Osteoblast (primary cell): ENCODE data around the gene KIF23. TPM values are rescaled to one million over a fixed set of nuclear protein-coding genes. Genes with fewer than 3 reads are reported as not detected.

Source experiments
- DNase-seq: peaks from one replicate; pipeline ENCODE4 v3.0.0; 2011; ENCODE audit warnings: low spot score, mixed read lengths; ENCODE audit not compliant: insufficient read length; ENCODE audit errors: missing footprints
- H2AFZ ChIP-seq: 2 replicates; pipeline ENCODE4 v1.6.0; 2011; ENCODE audit warnings: mild to moderate bottlenecking, low read length
- H3K27ac ChIP-seq: 2 replicates; pipeline ENCODE4 v1.5.1; 2011; ENCODE audit warnings: mild to moderate bottlenecking, low read depth, low read length, moderate library complexity
- H3K27me3 ChIP-seq: 2 replicates; pipeline ENCODE4 v1.6.0; 2012; ENCODE audit warnings: mild to moderate bottlenecking, control low read depth, inconsistent platforms, low read length, moderate library complexity; ENCODE audit not compliant: insufficient read depth
- H3K36me3 ChIP-seq: 2 replicates; pipeline ENCODE4 v1.5.1; 2011; ENCODE audit warnings: mild to moderate bottlenecking, low read length, control low read depth, moderate library complexity; ENCODE audit not compliant: insufficient read depth
- H3K4me1 ChIP-seq: 2 replicates; pipeline ENCODE4 v1.5.1; 2011; ENCODE audit warnings: mild to moderate bottlenecking, low read length, control low read depth, moderate library complexity; ENCODE audit not compliant: insufficient read depth
- H3K4me2 ChIP-seq: 2 replicates; pipeline ENCODE4 v1.6.0; 2011; ENCODE audit warnings: mild to moderate bottlenecking, low read length; ENCODE audit not compliant: insufficient read depth
- H3K4me3 ChIP-seq: fragments of 200-600 bp; sonication (generic); 3 replicates; pipeline ENCODE4 v1.5.1; 2012; ENCODE audit warnings: mild to moderate bottlenecking, low read length, inconsistent platforms; ENCODE audit not compliant: insufficient read depth
- H3K79me2 ChIP-seq: 2 replicates; pipeline ENCODE4 v1.6.0; 2012; ENCODE audit warnings: mild to moderate bottlenecking, low read length, control low read depth, inconsistent platforms; ENCODE audit not compliant: insufficient read depth
- H3K9me3 ChIP-seq: 2 replicates; pipeline ENCODE4 v1.5.1; 2011; ENCODE audit warnings: low read depth, low read length, control low read depth
- H4K20me1 ChIP-seq: 2 replicates; pipeline ENCODE4 v1.6.0; 2012; ENCODE audit warnings: mild to moderate bottlenecking, low read length, control low read depth; ENCODE audit not compliant: insufficient read depth
- total RNA-seq: library from RNA; depleted of rRNA; stranded (reverse); fragments of >200 nt; gene quantifications from 2 replicates; pipeline ENCODE4 v1.2.3, GENCODE V29; 2012
- TF ChIP-seq, protein P1 (sequence below): IDR thresholded peaks from 2 replicates; pipeline ENCODE4 v1.5.1; 2011; ENCODE audit warnings: mild to moderate bottlenecking, low read depth, low read length, moderate library complexity; ENCODE audit errors: extremely low read depth

KIF23 gene
- total RNA-seq, 1 donor: 8.3 TPM

- TF ChIP-seq, protein P1, sequence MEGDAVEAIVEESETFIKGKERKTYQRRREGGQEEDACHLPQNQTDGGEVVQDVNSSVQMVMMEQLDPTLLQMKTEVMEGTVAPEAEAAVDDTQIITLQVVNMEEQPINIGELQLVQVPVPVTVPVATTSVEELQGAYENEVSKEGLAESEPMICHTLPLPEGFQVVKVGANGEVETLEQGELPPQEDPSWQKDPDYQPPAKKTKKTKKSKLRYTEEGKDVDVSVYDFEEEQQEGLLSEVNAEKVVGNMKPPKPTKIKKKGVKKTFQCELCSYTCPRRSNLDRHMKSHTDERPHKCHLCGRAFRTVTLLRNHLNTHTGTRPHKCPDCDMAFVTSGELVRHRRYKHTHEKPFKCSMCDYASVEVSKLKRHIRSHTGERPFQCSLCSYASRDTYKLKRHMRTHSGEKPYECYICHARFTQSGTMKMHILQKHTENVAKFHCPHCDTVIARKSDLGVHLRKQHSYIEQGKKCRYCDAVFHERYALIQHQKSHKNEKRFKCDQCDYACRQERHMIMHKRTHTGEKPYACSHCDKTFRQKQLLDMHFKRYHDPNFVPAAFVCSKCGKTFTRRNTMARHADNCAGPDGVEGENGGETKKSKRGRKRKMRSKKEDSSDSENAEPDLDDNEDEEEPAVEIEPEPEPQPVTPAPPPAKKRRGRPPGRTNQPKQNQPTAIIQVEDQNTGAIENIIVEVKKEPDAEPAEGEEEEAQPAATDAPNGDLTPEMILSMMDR: no peak
- H3K27ac ChIP-seq: no peak overlapping the region
- H4K20me1 ChIP-seq: no peaks in the 10 kb centered on the region
- H3K4me3 ChIP-seq: no peak overlapping the region
- DNase-seq: no peak
- no peak overlapping the region for H3K4me2 ChIP-seq
- no peaks in the 10 kb centered on the region for H3K27me3 ChIP-seq
- no peaks in the 10 kb centered on the region for H3K36me3 ChIP-seq
- H3K79me2 ChIP-seq: no peaks in the 10 kb centered on the region
- H3K9me3 ChIP-seq: no peaks in the 10 kb centered on the region
- peak overlapping the region; percentile 7 for H2AFZ ChIP-seq
- peaks cover 5% of the 10 kb centered on the region for H3K4me1 ChIP-seq
Observed at GRCh38 chr15:69468241-69469121, 54.3 kb downstream of the KIF23 start.

GRCh38 chr15:69469467-69470201, 55.5 kb downstream of the KIF23 start:
- H3K4me2 ChIP-seq: no peak overlapping the region
- no peaks in the 10 kb centered on the region for H3K9me3 ChIP-seq
- no peak for DNase-seq
- H3K4me3 ChIP-seq: no peak overlapping the region
- peaks cover 13% of the 10 kb centered on the region for H3K4me1 ChIP-seq
- no peak overlapping the region for H2AFZ ChIP-seq
- no peaks in the 10 kb centered on the region for H3K79me2 ChIP-seq
- H3K27ac ChIP-seq: no peak overlapping the region
- no peaks in the 10 kb centered on the region for H3K36me3 ChIP-seq
- no peaks in the 10 kb centered on the region for H3K27me3 ChIP-seq
- no peaks in the 10 kb centered on the region for H4K20me1 ChIP-seq
- TF ChIP-seq, protein P1: no peak

- no peak overlapping the region for H3K4me3 ChIP-seq
- no peak for DNase-seq
- no peaks in the 10 kb centered on the region for H4K20me1 ChIP-seq
- no peak overlapping the region for H3K27ac ChIP-seq
- peaks cover 13% of the 10 kb centered on the region for H3K4me1 ChIP-seq
- TF ChIP-seq, protein P1: no peak
- no peaks in the 10 kb centered on the region for H3K27me3 ChIP-seq
- no peak overlapping the region for H3K4me2 ChIP-seq
- no peaks in the 10 kb centered on the region for H3K79me2 ChIP-seq
- H3K36me3 ChIP-seq: no peaks in the 10 kb centered on the region
- H2AFZ ChIP-seq: no peak overlapping the region
- no peaks in the 10 kb centered on the region for H3K9me3 ChIP-seq
Observed at GRCh38 chr15:69472046-69472445, 57.9 kb downstream of the KIF23 start.

GRCh38 chr15:69472562-69472961, 58.4 kb downstream of the KIF23 start:
- no peak overlapping the region for H3K4me3 ChIP-seq
- no peaks in the 10 kb centered on the region for H3K9me3 ChIP-seq
- H3K27me3 ChIP-seq: no peaks in the 10 kb centered on the region
- no peak overlapping the region for H3K4me2 ChIP-seq
- H3K79me2 ChIP-seq: no peaks in the 10 kb centered on the region
- DNase-seq: no peak
- H3K36me3 ChIP-seq: no peaks in the 10 kb centered on the region
- H4K20me1 ChIP-seq: no peaks in the 10 kb centered on the region
- TF ChIP-seq, protein P1: no peak
- no peak overlapping the region for H3K27ac ChIP-seq
- peaks cover 13% of the 10 kb centered on the region for H3K4me1 ChIP-seq
- H2AFZ ChIP-seq: no peak overlapping the region
